CD1c-positive myeloid dendritic cell (primary cell): ENCODE measurements around the gene FGB.
"Not testable (repeated sequence)": the region's sequence is repeated elsewhere in the genome, so short reads cannot be mapped to it uniquely, and the experiment has no call there.

Source experiments
- DNase-seq: peaks from one replicate; pipeline ENCODE4 v3.0.0-alpha.2; 2016; ENCODE audit errors: extremely low spot score

The FGB gene

DNA sequence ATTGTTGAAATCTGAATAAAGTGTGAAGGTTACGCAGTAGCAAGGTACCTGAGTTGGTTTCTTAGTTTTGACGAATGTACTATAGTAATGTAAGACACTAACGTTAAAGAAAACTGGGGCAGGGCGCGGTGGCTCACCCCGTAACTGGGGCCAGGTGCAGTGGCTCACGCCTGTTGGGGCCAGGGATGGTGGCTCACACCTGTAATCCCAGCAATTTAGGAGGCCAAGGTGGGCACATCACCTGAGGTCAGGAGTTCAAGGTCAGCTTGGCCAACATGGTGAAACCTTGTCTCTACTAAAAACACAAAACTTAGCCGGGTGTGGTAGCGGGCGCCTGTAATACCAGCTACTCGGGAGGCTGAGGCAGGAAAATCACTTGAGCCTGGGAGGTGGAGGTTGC lies 34.5 kb downstream of the FGB start:
- DNase-seq, result not testable (repeated sequence)

DNA sequence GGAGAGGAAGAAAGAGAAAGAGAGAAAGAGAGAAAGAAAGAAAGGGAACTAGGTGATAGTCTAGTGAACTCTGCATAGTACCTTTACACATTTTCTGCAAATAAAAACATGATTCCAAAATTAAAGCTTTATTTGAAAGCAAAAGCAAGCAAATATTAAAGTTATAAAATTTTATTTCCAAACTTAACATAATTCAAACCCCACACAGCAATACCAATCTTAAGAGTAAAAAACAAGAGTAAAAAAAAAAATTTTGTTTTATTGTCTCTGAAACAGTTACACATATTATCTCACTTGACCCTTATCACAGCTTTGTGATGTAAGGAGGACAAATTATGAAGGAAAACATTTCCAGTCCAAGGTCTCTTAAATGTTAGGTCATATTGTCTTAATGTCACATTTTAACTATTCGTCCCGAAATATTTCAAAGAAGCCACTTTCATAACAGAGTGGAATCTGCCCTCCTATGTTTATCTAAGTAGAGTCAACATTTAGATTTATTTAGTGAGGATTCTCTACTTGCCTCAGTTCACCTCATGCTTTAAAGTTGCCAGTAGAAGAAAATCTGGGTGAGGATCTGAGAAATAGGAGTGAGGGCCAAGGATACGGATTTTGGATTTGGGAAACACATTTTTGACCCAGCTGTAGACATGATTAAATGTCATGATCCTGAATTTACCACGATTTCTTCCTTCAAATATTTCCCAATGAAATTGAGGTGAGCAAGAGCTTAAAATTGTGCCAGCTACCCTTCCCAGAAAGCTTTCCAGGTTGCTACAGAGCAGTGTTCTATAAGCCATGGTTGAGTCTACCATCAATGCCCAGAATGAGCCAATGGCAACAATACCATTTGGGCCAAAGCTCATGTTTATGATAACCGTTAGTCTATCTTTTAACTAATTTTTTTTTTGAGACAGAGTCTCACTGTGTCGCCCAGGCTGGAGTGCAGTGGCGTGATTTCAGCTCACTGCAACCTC lies 35.3 kb downstream of the FGB start:
- DNase-seq, result no peak

DNA sequence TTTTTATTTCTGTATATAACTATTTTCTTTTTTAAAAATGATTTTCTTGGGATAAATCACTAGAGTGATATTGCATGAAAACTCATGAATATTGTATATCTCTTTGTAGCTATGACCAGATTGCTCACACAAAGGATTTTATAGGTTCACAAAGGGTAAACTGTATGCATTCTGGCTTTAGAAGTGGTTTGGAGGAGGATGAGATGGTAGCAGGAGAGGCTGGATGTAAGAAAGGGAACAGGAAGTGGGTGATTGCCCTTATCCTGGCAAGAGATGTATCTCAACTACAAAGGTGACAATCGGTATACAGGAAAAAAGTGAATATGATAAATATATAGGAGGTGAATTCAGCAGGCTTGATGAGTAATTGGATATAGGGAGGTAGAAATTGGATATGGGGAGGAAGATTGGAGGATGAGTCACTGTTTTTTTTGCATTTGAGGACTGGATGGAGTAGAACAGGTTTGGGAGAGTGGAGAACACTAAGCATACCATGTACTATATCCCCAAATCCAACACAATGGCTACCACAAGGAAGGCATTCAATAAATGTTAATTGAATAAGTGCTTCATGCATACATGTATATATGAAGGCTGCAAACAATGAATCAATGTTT lies 39.7 kb downstream of the FGB start:
- no peak for DNase-seq

DNA sequence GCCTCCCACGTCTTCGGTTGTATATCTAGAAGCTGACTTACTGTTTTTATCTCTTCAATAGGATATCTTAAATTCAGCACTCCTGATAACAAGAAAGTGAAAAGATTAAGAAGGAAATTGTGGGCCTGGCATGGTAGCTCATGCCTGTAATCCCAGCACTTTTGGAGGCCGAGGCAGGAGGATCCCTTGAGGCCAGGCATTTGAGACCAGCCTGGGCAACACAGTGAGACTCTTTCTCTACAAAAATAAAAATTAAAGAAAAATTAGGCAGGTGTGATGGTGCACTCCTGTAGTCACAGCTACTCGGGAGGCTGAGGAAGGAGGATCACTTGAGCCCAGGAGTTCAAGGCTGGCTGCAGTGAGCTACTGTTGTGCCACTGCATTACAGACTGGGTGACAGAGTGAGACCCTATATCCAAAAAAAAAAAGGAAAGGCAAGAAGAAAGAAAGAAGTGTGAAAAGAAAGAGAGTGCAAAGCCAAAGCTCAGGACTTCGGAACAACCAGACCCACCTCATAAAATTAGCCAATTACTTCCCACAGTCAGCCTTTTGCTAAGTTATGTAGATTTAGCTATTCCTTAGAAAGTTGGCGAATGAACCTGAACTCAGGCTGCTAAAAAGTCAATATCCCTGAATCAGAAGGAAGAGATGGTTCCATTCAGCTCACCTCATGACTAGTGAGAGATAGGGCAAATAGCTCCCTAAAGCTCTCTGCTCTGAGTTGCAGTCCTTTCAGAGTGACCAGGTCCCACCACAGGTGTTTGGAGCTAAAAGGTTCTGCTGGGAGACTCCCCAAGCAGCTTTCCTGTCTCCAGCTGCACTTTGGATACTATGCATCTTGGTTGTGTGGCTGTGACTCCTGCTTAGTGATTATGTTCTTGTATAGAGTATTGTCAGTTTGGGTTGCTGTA lies 40.5 kb downstream of the FGB start:
- no peak for DNase-seq

DNA sequence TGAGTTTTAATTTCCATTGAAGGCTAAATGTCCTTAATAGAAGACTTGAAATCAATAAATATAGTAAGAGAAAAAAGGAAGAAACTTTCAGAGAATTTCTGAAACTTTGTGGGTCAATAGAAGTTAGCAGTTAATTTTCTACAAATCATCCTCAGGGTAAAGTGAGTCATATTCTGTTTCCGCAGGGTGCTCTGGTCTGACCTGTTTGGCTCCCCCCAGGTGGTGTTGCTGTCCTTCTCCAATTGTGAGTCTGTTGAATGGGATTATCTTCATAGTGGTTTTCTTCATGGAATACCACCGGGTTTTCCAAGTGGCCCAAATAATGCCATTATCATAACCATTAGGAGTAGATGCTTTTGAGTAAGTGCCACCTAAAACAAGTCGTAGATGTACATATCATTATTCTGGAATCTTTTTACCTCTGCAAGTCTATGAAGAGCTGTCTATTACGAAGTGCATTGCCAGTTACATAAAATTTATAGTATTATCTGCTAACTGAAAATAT lies 41.9 kb downstream of the FGB start:
- DNase-seq, result no peak

DNA sequence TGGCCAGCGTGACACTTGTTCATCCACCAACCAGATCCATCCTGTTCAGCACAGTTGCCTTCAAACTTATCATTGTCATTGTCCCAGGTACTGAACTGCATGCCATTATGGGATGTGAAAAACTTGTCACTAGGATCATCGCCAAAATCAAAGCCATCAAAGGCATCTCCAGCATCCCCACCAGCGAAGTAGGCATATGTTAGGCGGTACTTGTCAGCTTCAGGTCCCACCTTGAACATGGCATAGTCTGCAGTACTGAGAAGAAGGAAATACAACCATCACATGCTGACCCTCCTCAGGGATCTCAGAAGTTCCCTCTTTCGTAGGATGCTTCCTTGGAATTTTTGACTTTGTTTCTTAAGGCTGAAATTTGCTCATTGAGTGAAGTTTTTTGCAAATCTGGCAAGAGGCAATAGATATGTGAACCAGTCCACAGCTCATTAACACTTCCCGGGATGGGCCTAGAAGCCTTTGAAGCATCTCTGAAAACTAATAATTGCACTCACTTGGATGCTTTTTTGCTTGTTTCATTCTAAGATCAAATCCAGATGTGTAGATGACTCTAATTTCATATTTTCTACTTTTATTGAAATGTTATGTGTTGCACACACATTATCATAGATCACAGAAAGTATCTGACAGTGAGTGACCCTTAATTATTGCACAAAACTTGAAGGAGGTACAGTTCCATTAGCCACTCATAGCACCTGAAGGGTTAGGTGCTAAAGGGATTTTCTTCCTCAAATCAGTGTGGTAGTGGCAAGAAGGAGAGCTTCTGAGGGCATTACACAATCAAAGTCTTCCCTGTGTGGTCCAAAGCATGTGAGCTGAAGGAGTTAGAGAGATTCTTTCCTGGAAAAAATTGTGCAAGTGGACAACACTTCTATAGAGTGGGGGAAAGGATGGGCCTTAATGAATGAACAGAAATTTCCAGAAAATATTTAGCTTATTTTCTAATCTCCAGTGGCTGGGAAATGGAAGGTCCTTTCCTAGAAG lies 44.2 kb downstream of the FGB start:
- DNase-seq, result no peak

DNA sequence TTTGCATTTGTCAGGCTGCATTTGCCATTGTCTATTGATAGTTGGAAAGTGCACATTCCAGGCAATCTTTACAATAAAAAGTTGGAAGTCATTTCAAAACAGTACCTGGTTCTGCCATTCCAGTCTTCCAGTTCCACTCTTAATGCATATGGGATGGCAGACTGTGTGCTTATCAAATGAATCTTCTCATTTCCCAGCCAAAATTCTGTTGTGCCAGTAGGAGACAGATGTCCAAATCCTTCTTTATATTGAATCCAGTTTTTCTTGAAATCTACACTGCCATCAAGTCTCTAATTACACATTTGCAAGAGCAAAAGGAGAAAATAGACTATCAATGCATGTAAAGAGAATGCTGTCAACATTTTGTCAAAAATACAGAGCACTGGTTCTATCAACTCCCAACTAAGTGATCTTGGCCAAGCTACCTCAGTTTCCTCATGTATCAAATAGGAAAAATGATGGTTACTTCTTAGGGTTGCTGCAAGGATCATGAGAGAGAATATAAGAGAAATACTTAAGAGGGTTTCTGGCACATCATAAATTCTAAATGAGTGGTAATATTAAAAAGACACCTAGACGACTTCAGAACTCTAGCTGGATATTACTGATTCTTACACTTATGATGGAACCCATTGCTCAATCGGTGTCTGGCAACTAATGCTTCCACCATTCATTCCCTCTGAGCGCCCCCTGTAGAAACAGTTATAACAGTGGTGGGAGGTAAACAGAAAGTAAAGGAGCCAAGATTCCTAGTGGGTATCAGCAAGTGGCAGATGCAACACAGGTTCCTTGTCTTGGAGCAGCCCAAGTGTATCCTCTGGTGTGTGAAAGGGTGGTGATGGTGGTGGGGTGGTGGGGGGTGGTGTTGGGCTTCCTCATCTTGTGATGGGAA lies 45.8 kb downstream of the FGB start:
- no peak for DNase-seq

DNA sequence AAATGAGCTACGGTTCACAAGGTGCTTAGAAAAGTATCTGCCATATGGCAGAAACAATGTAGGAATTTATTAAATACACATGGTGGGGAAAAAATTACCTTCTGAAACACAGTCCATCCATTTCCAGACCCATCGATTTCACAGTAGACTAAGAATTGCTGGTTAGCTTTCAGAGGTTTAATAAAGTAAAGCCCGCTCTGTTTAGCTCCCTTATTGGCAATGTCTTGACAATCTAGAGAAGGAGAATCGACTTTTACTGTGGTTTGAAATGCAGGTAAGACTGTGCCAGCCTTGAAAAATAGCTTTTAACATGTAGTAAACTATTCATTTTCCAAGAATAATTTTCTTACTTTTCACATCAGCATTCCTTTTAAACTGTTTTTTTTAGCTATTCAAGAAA lies 46.7 kb downstream of the FGB start:
- DNase-seq, result no peak

DNA sequence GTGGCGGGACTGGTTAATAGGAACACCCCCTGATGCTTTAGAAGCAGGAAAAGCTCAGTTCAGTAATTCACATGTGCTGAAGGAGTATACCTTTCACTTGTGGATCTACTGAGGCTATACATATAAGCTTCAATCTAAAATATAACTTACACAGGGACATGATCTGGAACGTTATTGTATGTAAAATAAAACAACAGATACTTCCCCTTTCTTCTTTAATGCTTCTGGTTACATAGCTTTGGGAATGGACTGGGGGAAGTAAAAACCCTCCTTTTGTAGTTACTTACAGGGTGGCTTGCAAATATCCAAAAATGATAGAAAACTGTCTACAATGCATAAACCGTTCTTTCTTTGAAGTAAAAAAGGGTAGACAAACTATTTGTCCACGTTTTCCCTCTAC lies 47.8 kb downstream of the FGB start:
- no peak for DNase-seq

DNA sequence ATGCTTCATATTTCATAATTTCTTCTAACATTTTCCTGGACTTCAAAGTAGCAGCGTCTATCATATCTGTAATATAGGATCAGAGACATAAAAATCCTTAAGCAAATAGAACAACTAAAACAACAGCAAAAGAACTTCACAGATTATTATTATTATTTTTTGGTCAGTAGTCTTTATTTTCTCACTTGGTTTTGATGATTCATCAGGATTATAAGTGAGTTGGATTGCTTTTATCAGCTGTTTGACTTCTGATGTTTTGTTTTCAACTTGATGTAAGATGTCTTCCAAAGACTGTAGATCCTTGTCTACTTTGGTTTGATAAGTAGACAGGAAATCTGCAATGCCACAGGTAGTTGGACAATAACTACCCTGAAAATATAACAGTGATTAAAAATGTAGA lies 49.0 kb downstream of the FGB start:
- DNase-seq, result no peak

DNA sequence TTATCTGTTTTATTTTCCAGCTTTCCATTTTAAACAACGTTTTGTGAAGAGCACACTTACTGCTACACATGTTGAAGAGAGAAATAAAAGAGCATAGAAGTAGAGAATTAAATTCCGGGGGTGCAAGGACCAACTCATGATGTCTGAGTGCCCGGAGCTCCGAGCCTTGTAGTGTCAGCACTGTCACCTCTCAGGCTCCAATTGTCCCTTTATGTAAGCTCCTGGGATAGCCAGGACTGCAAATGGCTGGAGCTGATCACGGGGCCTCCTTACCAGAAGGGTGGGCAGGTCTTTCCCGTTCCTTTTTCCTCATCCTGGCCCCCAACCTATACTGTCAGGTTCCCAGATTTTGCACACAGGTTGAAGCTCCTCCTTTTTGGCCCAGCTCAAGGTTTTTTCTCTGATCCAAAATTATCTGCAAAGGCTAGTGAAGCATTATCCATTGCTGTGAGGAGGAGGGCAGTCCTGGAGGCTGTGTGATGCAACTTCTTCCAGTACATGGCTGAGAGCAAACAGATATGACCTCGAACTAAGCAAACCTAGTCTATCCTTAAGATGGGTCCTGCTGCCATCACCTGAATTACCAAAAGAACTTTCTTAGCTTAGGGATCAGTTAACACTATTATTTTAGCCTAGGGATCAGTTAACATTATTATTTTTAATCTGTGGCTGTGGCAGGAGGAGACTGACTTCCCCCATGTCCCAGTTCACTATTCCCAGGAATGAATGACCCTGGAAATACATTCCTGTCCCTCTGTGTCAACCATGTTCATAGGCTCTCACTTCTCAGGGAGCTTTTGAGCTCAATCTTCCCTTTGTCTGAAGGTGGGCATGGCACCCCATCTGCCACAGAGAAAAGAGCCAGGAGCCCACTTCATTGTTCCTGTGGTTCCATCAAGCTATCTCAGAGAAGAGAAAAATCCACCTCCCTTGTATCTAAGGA lies 49.9 kb downstream of the FGB start, which contains the start of gene FGG:
FGG (minus strand) TSS at position 185 of the 943 bp plus-strand sequence; CDS start at position 138, 47 bp downstream.
- DNase-seq, result no peak

DNA sequence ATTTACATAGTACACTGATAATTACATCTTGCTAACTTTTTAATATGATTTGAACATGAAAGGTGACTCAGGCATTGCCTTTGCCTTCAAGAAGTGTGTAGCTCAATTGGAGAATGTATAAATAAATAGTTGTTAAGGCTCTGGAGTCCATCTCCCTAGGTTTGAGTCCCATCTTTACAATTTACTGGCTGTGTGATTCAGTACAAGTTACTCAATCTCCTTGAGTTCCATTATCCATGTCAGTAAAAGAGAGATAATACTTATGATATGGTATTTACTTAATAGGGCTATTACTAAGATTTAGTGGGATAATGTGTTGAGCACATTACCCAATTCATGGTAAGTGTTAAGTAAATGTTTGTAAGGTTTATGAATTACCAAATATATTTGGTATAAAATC lies 51.5 kb downstream of the FGB start:
- no peak for DNase-seq

DNA sequence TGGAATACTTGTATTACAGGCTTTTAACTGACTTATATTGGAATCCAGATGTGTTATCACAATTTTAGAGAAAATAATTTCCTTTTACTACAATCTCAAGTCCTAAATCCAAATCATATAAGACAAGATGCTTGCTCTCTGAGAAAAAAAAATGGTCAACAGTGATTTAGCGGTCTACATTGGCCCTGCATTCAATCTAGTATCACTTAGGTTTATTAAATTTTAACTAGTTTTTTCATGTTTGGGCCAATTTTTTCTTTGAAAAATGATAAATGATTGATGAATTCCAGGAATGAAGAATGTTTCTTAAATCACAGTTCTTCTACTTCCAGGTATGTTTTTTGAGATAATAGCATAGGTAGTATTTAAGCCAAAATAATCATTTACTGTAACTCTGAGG lies 52.4 kb downstream of the FGB start:
- DNase-seq, result no peak

DNA sequence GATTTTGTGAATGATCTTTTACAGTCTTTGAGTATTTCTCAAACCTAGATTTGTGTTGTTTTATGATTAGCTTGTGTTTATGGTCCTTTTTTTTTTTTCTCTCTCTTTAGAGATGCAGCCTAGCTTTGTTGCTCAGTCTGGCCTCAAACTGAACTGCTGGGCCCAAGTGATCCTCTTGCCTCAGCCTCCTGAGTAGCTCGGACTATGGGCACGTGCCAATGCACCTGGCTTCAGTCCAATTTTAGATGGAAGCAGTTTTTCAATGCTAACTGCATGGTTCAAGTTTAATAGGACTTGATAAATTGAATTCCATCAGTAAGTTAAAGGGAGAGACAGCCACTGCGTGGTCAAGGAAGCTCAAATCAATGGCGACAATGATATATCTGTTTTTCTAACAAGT lies 53.5 kb downstream of the FGB start:
- no peak for DNase-seq

DNA sequence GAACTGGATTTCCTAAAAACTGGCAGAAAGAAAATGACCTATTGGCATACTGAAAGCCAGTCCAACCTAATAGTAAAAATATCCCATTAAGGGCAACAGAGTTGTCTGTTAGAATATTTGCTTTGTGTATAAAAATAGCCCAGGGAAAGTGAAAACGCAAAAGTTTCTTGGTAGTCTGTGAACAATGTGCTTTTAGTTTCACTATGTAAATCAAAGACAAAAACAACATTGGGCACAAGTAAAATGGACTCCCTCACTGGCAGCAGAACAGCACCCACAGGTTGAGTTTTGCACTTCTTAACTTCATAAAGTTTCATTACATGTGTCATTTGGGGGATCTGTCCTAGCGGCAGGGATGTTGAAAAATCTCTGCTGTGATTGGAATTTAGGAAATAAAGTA lies 53.9 kb downstream of the FGB start:
- DNase-seq, result no peak

DNA sequence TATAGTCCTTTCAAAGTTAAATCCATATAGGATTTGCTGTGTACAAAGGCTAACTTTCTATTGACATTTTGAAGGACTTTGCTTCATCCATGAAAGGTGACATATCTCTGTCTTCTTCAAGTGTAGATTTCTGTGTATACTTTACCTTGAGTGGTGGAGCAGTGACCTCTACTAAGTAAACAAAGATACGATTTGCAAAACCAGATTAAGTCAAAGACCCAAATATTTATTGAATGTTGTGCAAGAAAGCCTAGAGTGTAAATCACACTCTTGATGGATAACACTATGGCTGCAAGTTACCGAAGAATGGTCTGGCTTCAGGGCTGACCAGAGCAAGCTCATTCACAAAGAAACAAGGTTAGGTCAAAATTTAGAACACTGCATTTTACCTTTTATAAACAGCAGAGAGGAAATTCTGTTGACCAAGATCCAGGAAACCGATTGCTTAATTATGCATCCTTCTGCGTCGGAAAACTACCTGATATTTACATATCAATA lies 55.1 kb downstream of the FGB start:
- no peak for DNase-seq

DNA sequence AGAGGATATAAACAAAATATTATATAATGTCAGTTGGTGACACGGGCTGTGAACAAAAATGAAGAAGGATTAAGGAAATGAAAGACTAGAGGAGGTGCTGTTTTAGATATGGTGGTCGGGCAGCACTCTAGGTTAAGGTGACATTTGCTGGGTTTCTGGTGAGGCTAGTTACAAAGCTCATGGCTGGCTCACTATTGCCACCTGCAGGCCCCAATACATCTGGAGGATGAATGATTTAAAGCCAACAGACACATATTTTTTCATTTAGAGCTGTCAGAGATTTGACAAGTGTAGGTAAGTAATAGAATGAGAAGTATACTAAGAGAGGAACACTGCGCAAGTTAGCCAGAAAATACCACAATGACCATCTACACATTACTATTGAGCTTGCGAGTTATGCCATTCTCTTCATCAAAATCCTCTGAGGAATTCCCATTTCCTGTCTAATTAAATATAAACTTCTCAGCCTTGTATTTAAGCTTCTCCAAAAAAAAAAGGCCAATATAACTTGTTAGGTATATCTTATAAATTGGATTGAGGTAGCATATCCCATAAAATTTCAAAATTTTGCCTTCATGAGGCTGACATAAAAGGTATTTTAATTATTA lies 56.0 kb downstream of the FGB start:
- DNase-seq, result peak; percentile 33

DNA sequence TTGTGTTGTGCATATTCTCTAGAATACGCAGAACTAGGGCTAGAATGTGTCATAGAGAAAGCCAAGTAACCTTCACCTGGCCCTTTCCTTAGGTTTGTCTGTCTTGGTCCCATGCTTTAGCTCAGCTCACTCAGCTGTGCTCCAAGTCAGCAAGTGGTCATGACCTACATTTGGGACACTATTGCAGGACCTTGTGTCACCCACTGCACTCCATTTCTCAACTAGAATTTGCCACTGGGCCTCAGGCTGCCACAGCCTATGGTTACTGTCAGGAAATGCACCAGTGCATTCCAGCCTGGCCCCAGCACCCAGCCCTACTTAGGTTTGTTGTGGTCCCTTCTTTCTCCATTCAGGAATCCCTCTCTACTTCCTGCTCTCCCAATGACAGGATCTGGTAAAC lies 57.3 kb downstream of the FGB start:
- DNase-seq, result no peak
